SH-SY5Y (cell line): ENCODE results near the gene CD47.

Experiments
- GATA2 ChIP-seq: IDR thresholded peaks from 2 replicates; pipeline ENCODE4 v1.6.1; 2011; ENCODE audit warnings: mild to moderate bottlenecking, low read depth, low read length
- GATA3 ChIP-seq: IDR thresholded peaks from 2 replicates; pipeline ENCODE4 v1.6.1; 2011; ENCODE audit warnings: low read depth, mild to moderate bottlenecking, low read length, moderate library complexity

DNA sequence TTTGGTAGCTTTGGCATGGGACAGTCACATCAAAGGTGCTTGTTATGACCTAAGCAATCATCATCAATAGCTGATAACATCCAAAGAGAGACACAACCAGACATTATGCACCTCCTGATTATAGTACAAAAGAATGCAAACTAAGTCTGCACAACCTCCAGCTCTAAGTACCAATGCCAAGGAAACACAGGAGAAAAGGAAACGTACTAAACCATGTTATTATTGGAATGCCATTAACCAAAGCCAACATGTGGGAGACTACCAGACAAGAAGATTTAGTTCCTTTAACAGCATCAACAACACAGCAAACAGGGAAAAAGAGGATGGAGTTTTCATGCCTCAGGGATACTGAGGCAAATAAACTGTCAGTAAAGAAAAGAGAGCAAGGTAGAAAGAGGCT, 61.4 kb downstream of the CD47 start:
- no peak for TF ChIP-seq GATA2
- TF ChIP-seq GATA3 = no peak
